ENCODE results near the gene ACAT2.
"Not testable (repeated sequence)": the region's sequence is repeated elsewhere in the genome, so short reads cannot be mapped to it uniquely, and the experiment has no call there.

ACAT2 gene

GRCh38 chr6:159772196-159772595 lies 10.4 kb downstream of the ACAT2 start:
- peak; percentile 7 for DNase-seq (ENCODE audit: low read depth)

- no peak for DNase-seq (ENCODE audit: low read depth)
Observed at GRCh38 chr6:159777240-159777904, 15.5 kb downstream of the ACAT2 start.

- no peak for DNase-seq (ENCODE audit: low read depth)
Observed at GRCh38 chr6:159778131-159778530, 16.3 kb downstream of the ACAT2 start.

GRCh38 chr6:159778542-159779103 lies 16.8 kb downstream of the ACAT2 start:
- DNase-seq (ENCODE audit: low read depth): no peak

- DNase-seq (ENCODE audit: low read depth): no peak
Observed at GRCh38 chr6:159788276-159788675, 26.4 kb downstream of the ACAT2 start.

- DNase-seq (ENCODE audit: low read depth): peak; percentile 22
Observed at GRCh38 chr6:159788753-159789376, 27.0 kb downstream of the ACAT2 start.

GRCh38 chr6:159789377-159790148 lies 27.7 kb downstream of the ACAT2 start, which contains the start of gene TCP1:
TCP1 (minus strand) TSS chr6:159789602; CDS start chr6:159789468, 134 bp downstream.
- DNase-seq (ENCODE audit: low read depth): peak; percentile 99

- DNase-seq (ENCODE audit: low read depth): peak; percentile 99
Observed at GRCh38 chr6:159790149-159790955, 28.5 kb downstream of the ACAT2 start, which contains the start of gene MRPL18. MRPL18 (plus strand) TSS chr6:159790467; CDS start chr6:159790588, 121 bp downstream.

GRCh38 chr6:159790956-159791598 lies 29.2 kb downstream of the ACAT2 start:
- DNase-seq (ENCODE audit: low read depth): no peak

GRCh38 chr6:159794976-159795375 lies 33.1 kb downstream of the ACAT2 start:
- not testable (repeated sequence) for DNase-seq (ENCODE audit: low read depth)

GRCh38 chr6:159797554-159797953 lies 35.7 kb downstream of the ACAT2 start:
- no peak for DNase-seq (ENCODE audit: low read depth)

- no peak for DNase-seq (ENCODE audit: low read depth)
Observed at GRCh38 chr6:159800141-159800865, 38.5 kb downstream of the ACAT2 start, which contains the start of gene PNLDC1. PNLDC1 (plus strand) TSS chr6:159800276; CDS start chr6:159800308, 32 bp downstream.

GRCh38 chr6:159801935-159802334 lies 40.1 kb downstream of the ACAT2 start:
- DNase-seq (ENCODE audit: low read depth): peak; percentile 65

GRCh38 chr6:159804504-159804903 lies 42.7 kb downstream of the ACAT2 start:
- no peak for DNase-seq (ENCODE audit: low read depth)

GRCh38 chr6:159805440-159806020 lies 43.7 kb downstream of the ACAT2 start:
- DNase-seq (ENCODE audit: low read depth): no peak

GRCh38 chr6:159806021-159806458 lies 44.2 kb downstream of the ACAT2 start:
- DNase-seq (ENCODE audit: low read depth): no peak

- no peak for DNase-seq (ENCODE audit: low read depth)
Observed at GRCh38 chr6:159807150-159807858, 45.5 kb downstream of the ACAT2 start.

- DNase-seq (ENCODE audit: low read depth): no peak
Observed at GRCh38 chr6:159808647-159809046, 46.8 kb downstream of the ACAT2 start.

- DNase-seq (ENCODE audit: low read depth): no peak
Observed at GRCh38 chr6:159809149-159809548, 47.3 kb downstream of the ACAT2 start.
